Neural cell (in vitro differentiated cells): Measurements from ENCODE around the gene MAP6.

Experiments
- EP300 ChIP-seq: fragments of 450-650 bp; conservative IDR thresholded peaks from 2 replicates; pipeline ENCODE4 v1.6.1; 2014; ENCODE audit warnings: antibody characterized with exemption, mild to moderate bottlenecking, moderate library complexity; ENCODE audit not compliant: poor library complexity, severe bottlenecking
- RAD21 ChIP-seq: fragments of 450-650 bp; conservative IDR thresholded peaks from 2 replicates; pipeline ENCODE4 v1.6.1; 2014; ENCODE audit warnings: antibody characterized with exemption, mild to moderate bottlenecking, moderate library complexity

DNA sequence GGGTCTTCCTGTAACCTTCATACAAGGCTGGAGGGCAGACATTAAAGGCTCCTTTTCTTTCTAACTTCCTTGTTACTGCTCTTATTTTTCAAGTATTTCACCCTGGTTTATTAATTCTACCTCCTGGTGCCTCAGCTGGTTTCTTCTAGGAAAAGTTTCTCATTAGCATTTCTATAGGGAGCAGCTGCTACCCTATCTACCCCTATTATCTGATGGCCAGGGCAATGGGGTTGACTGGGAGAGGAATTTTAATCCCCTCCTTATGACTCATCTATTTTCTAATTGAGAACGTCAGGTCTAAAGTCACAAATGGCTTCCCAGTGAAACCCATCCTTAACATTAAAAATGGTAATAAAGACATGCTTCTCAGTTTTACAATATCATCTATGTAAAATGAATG lies 5.0 kb downstream of the MAP6 start:
- TF ChIP-seq RAD21 (no peak), EP300 (no peak)
